CD14-positive monocyte (primary cell): ENCODE results near the gene COL4A2. TPM values are rescaled to one million over a fixed set of nuclear protein-coding genes. Genes with fewer than 3 reads are reported as not detected.

Experiments
- DNase-seq, 3 donors: peaks; one replicate each; pipeline ENCODE4 v3.0.0-alpha.2; 2011 to 2022
- H2AFZ ChIP-seq: 2 replicates; pipeline ENCODE4 v1.6.0; 2012; ENCODE audit warnings: mild to moderate bottlenecking, low read depth, low read length, inconsistent platforms; ENCODE audit not compliant: insufficient read depth, poor library complexity, severe bottlenecking
- H3K27ac ChIP-seq, 2 donors: 1 replicate in 1 of 2; 2 replicates in 1 of 2; pipeline ENCODE4 v1.5.1; 2012 to 2013; ENCODE audit warnings: low read length in 2 of 2, control low read depth in 1 of 2, inconsistent platforms in 1 of 2, low read depth in 1 of 2, mild to moderate bottlenecking in 1 of 2
- H3K27me3 ChIP-seq, 2 donors: one replicate each; pipeline versions ENCODE4 v1.6.0 to v1.6.1; 2011 to 2013; ENCODE audit warnings: low read length in 2 of 2; ENCODE audit not compliant: control insufficient read depth in 2 of 2, insufficient read depth in 2 of 2
- H3K36me3 ChIP-seq, 2 donors: replicated peaks in 1 of 2; 1 replicate in 1 of 2; 2 replicates in 1 of 2; pipeline versions ENCODE4 v1.5.1 to v1.6.1; 2012 to 2013; ENCODE audit warnings: low read length in 2 of 2, control low read depth in 1 of 2, inconsistent platforms in 1 of 2, mild to moderate bottlenecking in 1 of 2; ENCODE audit not compliant: insufficient read depth in 2 of 2, control insufficient read depth in 1 of 2
- H3K4me1 ChIP-seq, 2 donors: 1 replicate in 1 of 2; 2 replicates in 1 of 2; pipeline versions ENCODE4 v1.5.1 to v1.6.1; 2012 to 2013; ENCODE audit warnings: low read length in 2 of 2, control low read depth in 1 of 2, inconsistent platforms in 1 of 2, mild to moderate bottlenecking in 1 of 2, moderate library complexity in 1 of 2; ENCODE audit not compliant: insufficient read depth in 2 of 2, control insufficient read depth in 1 of 2
- H3K4me2 ChIP-seq: replicated peaks from 2 replicates; pipeline ENCODE3; 2012; ENCODE audit warnings: low read length, moderate library complexity, mild to moderate bottlenecking; ENCODE audit not compliant: poor library complexity, severe bottlenecking; ENCODE audit errors: extremely low read depth
- H3K4me3 ChIP-seq, 3 experiments: fragments of 200-600 bp in 1 of 3; sonication (generic) in 1 of 3; replicated peaks in 1 of 3; 1 replicate in 2 of 3; 2 replicates in 1 of 3; pipeline ENCODE4 v1.5.1; 2011 to 2013; ENCODE audit warnings: low read length in 3 of 3, mild to moderate bottlenecking in 3 of 3, control low read depth in 2 of 3, low read depth in 2 of 3, inconsistent platforms in 1 of 3, moderate library complexity in 1 of 3
- H3K79me2 ChIP-seq: 2 replicates; pipeline ENCODE4 v1.6.0; 2012; ENCODE audit warnings: mild to moderate bottlenecking, control low read depth, inconsistent platforms, low read length, moderate library complexity; ENCODE audit not compliant: insufficient read depth
- H3K9ac ChIP-seq: 2 replicates; pipeline ENCODE4 v1.6.0; 2017; ENCODE audit warnings: low read length, mild to moderate bottlenecking; ENCODE audit not compliant: insufficient read depth, poor library complexity, severe bottlenecking
- H3K9me3 ChIP-seq, 2 donors: replicated peaks in 1 of 2; 1 replicate in 1 of 2; 2 replicates in 1 of 2; pipeline versions ENCODE4 v1.5.1 to v1.6.1; 2012 to 2013; ENCODE audit warnings: low read length in 2 of 2, control low read depth in 1 of 2; ENCODE audit not compliant: control insufficient read depth in 1 of 2, insufficient read depth in 1 of 2
- H4K20me1 ChIP-seq: 2 replicates; pipeline ENCODE4 v1.6.0; 2012; ENCODE audit warnings: mild to moderate bottlenecking, low read length, control low read depth, moderate library complexity; ENCODE audit not compliant: insufficient read depth
- H3K27ac Mint-ChIP-seq, 7 donors: one replicate each; pipeline ENCODE4 v1.8.0; 2020; ENCODE audit warnings: mild to moderate bottlenecking in 7 of 7, mixed read lengths in 7 of 7, moderate library complexity in 6 of 7, inconsistent platforms in 2 of 7
- H3K27me3 Mint-ChIP-seq, 3 donors: one replicate each; pipeline ENCODE4 v1.8.0; 2021 to 2022; ENCODE audit warnings: low read depth in 3 of 3, mild to moderate bottlenecking in 3 of 3, mixed read lengths in 3 of 3, moderate library complexity in 3 of 3, inconsistent platforms in 1 of 3
- H3K36me3 Mint-ChIP-seq, 2 donors: one replicate each; pipeline ENCODE4 v1.8.0; 2020; ENCODE audit warnings: mixed read lengths in 2 of 2, inconsistent platforms in 1 of 2, mild to moderate bottlenecking in 1 of 2
- H3K4me1 Mint-ChIP-seq: one replicate; pipeline ENCODE4 v1.8.0; 2020; ENCODE audit warnings: mild to moderate bottlenecking, mixed read lengths
- H3K4me3 Mint-ChIP-seq, 2 donors: one replicate each; pipeline ENCODE4 v1.8.0; 2020; ENCODE audit warnings: mild to moderate bottlenecking in 2 of 2, mixed read lengths in 2 of 2, moderate library complexity in 1 of 2
- H3K9me3 Mint-ChIP-seq, 7 donors: one replicate each; pipeline ENCODE4 v1.8.0; 2020 to 2022; ENCODE audit warnings: mixed read lengths in 7 of 7, mild to moderate bottlenecking in 6 of 7, moderate library complexity in 6 of 7, inconsistent platforms in 2 of 7
- CTCF ChIP-seq: fragments of 200-600 bp; IDR thresholded peaks from one replicate; pipeline ENCODE4 v1.8.0; 2022; ENCODE audit warnings: antibody characterized with exemption, mild to moderate bottlenecking
- WGBS: methylation state at CpG from one replicate; pipeline ENCODE4 v1.1.5; 2013; ENCODE audit warnings: missing lambda C conversion rate; ENCODE audit not compliant: insufficient coverage; 5-methylcytosine and 5-hydroxymethylcytosine counted together
- intact Hi-C, 2 donors: fragments of 100-400 bp; cut with micrococcal nuclease; formaldehyde crosslinking; loops; one replicate each; pipeline versions ENCODE4 v1.15.0 to v1.15.1; 2023
- polyA plus RNA-seq, 3 donors: library from polyadenylated mRNA; depleted of rRNA in 1 of 3; unstranded in 2 of 3; stranded (reverse) in 1 of 3; fragments of 300-500 nt in 2 of 3; fragments of >200 nt in 1 of 3; fragmentation: Illumina TruSeq in 2 of 3; gene quantifications; 1 replicate in 2 of 3; 2 replicates in 1 of 3; pipeline ENCODE4 v1.2.3, GENCODE V29; 2012 to 2021

Gene COL4A2
- polyA plus RNA-seq, 3 donors: not detected

GRCh38 chr13:110480161-110480560 is 173.1 kb downstream of the COL4A2 start:
- no peak overlapping the region for H2AFZ ChIP-seq
- H3K9me3 Mint-ChIP-seq: no peaks in the 10 kb centered on the region
- TF ChIP-seq CTCF: no peak
- H3K9me3 ChIP-seq: no peaks in the 10 kb centered on the region
- no peaks in the 10 kb centered on the region for H4K20me1 ChIP-seq
- DNase-seq: no peak
- H3K9ac ChIP-seq: no peak overlapping the region
- H3K4me3 Mint-ChIP-seq: no peak overlapping the region
- no peak overlapping the region for H3K27ac Mint-ChIP-seq
- H3K36me3 Mint-ChIP-seq: no peaks in the 10 kb centered on the region
- intact Hi-C loops: no loop called here
- no peak overlapping the region for H3K27ac ChIP-seq
- H3K4me1 Mint-ChIP-seq: no peaks in the 10 kb centered on the region
- no peak overlapping the region for H3K4me2 ChIP-seq
- peaks cover under 1 to 16% (median 8%) of the 10 kb centered on the region in 3 donors for H3K27me3 Mint-ChIP-seq
- no peaks in the 10 kb centered on the region for H3K27me3 ChIP-seq
- H3K79me2 ChIP-seq: no peaks in the 10 kb centered on the region
- no peak overlapping the region for H3K4me3 ChIP-seq
- WGBS: 71% methylated on average over 5 of the region's 5 CpGs
- H3K4me1 ChIP-seq: no peaks in the 10 kb centered on the region
- H3K36me3 ChIP-seq: no peaks in the 10 kb centered on the region

- Histone ChIP-seq H3K36me3 (no peaks in the 10 kb centered on the region), H3K9ac (no peak overlapping the region), H3K79me2 (no peaks in the 10 kb centered on the region), H3K9me3 (no peaks in the 10 kb centered on the region), H2AFZ (no peak overlapping the region), H3K4me1 (no peaks in the 10 kb centered on the region), H3K4me3 (no peak overlapping the region), H4K20me1 (no peaks in the 10 kb centered on the region), H3K27me3 (no peaks in the 10 kb centered on the region), H3K4me2 (no peak overlapping the region), H3K27ac (no peak overlapping the region)
- TF ChIP-seq CTCF: no peak
- no peak for DNase-seq
- peaks cover 2 to 15% (median 8%) of the 10 kb centered on the region in 3 donors for H3K27me3 Mint-ChIP-seq
- no peaks in the 10 kb centered on the region for H3K4me1 Mint-ChIP-seq
- H3K27ac Mint-ChIP-seq: no peak overlapping the region
- WGBS: 91% methylated on average over 11 of the region's 13 CpGs
- no peaks in the 10 kb centered on the region for H3K9me3 Mint-ChIP-seq
- no peak overlapping the region for H3K4me3 Mint-ChIP-seq
- H3K36me3 Mint-ChIP-seq: no peaks in the 10 kb centered on the region
- intact Hi-C loops: no loop called here
Observed at GRCh38 chr13:110483386-110483968, 176.4 kb downstream of the COL4A2 start.
